GM18520 (cell line): ENCODE data around the gene KIF22.
"Not testable (repeated sequence)": the region's sequence is repeated elsewhere in the genome, so short reads cannot be mapped to it uniquely, and the experiment has no call there.

Experiments used
- ATAC-seq: cut with Tn5 transposase; IDR thresholded peaks from one replicate; pipeline ENCODE4 v1.9.1; 2021; ENCODE audit not compliant: unreplicated experiment

KIF22 gene

DNA sequence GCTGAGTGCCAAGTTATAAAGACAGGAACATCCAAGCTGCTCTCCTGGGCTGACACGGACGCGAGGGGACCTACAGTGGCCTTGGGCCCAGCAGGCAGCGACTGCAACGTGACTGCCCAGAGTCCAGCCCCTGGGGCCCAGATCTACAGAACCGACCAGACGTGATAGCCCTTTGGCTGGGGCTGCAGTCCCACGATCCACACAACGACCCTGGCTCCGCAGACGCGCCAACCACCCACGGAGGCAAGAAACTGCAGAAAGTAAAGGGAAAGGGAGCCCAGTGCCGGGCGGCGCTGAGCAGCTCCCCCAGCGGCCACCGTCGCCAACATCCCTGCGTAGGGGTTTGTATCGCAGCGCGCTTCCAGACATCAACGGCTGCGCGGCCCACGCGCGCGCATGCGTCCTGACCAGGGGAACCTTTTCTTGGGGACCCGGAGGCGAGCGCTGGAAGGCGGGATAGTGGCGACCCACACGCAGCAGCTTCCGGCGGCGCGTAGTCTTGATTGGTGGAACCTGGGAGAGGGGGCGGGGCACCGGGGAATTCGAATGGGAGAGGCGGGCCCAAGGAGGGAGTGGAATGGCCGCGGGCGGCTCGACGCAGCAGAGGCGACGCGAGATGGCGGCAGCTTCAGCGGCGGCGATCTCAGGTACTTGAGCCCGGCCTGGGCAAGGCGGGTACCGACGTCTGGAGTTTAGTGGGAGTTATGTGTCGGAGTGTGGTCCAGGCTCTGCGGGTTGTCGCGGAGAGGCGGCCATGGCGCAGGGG, at the start of gene KIF22:
Gene KIF22, plus strand, starts transcription at position 569 of the 766 bp plus-strand sequence. Its CDS starts 9 bp downstream, at position 578.
- ATAC-seq, result peak; percentile 93

DNA sequence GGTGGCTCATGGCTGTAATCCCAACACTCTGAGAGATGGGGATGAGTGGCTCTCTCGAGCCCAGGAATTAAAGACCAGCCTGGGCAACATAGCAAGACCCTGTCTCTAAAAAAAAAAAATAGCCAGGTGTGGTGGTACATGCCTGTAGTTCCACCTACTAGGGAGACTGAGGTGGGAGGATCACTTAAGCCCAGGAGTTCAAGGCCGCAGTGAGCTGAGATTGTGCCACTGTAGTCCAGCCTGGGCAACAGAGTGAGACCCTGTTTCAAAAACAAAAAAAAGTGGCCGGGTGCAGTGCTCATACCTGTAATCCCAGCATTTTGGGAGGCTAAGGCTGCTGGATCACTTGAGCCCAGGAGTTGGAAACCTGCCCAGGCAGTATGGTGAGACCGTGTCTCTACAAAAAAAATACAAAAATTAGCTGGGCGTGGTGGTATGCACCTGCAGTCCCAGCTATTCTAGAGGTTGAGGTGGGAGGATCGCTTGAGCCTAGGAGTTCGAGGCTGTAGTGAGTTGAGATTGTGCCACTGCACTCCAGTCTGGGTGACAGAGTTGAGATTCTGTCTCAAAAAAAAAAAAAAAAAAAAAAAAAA, 47.8 kb upstream of the KIF22 start:
- no peak for ATAC-seq

DNA sequence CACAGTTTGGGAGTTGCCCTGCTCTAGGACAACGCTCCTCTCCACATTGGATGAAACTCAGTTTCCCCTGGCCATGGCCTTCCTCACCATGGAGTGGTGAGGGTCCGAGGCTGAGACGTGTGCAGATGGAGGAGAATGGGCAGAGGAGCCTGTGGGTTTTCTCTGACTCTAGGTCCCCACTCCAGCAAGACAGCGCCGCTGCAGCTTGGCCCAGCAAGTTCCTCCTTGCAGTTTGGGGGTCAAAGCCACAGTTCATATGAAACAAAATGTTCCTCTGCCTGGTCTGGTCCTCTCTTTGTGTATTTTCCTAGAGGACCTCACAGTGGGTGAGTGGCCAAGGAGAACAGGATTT, 47.1 kb upstream of the KIF22 start:
- ATAC-seq, result no peak

DNA sequence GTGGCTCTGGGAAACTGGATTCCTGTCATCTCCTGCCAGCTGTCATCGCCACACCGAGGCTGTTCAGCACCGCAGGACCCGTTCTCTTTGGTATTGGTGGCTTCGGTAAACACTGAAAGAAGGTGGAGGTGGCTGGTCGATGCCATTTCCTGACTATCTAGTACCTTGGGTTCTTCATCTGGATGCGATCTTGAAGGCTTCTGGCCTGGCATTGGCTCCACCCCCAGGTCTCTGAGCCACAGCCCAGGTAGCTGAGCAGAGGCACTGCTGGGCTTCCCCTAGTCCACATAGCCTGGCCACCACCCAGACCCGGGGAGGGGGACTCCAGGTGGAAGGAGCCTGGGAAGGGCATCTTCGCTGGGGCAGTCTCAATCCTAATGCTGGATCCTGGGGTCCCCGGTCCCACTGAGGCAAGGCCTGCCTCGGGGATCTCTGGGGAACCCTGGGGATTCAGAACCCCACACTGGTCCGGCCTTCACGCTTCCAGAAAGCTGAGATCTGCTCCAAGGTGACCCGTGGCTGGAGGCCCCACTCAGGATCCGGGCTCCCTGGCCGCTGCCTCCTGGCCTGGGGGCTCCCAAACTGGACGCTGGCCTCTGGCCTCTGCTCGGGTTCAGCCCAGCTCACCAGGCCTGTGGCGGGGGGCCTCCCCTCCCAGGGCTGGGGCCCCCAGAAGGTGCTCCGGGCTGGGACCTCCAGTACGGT, 46.6 kb upstream of the KIF22 start:
- ATAC-seq, result no peak

DNA sequence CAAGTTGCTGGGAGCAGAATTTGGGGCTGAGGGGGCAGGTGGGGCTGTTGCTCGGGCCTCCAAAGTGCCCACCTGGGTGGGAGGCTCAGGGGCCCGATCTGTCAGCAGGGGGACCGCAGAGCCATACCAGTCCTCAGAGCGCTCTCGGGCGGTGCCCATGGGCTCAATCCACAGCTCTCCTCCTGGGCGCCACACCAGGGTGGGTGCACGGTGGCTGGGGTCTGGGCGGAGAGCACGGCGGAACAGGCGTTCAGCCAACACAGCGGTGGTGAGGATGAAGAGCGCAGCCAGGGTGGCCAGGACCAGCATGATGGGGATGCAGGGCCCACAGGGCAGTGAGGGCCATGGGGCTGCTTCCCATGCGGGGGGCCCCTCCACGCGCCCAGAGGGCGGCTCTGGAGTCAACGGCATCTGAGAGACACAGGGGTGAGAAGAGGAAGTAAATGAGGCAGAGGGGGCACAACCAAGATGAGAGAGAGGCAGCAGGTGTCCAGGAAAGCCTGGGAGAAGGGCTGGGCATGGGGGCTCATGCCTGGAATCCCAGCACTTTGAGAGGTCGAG, 45.9 kb upstream of the KIF22 start:
- ATAC-seq, result no peak

DNA sequence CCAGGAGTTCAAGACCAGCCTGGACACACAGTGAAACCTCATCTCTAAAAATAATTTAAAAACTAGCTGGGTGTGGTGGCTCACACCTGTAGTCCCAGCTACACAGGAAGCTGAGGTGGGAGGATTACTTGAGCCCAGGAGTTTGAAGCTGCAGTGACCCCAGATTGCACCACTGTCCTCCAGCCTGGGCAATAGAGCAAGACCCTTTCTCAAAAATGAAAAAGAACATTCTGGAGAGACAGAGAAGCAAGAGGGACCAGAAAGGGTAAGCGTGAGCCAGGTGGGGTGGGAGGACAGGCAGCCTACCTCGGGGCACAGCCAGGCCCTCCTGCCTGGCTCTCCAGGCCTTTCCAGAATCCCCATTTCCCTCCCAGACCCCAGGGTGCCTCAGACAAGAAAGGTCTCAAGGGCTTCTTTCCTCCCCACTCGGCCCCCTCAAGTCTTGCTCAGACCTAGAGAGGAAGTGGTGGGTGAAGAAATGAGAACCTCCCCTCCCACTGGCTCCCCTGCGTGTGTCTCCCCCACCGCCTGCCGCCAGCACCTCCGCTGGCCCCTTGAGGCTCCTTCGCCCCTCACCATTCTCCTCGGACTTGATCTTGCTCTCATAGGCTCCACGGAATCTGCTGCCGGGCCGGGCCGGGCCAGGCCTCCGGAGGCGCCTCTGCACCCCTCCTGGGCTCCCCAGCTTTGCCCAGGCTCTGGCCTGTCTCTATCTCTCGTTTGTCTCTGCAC, 45.3 kb upstream of the KIF22 start:
- peak; percentile 5 for ATAC-seq

DNA sequence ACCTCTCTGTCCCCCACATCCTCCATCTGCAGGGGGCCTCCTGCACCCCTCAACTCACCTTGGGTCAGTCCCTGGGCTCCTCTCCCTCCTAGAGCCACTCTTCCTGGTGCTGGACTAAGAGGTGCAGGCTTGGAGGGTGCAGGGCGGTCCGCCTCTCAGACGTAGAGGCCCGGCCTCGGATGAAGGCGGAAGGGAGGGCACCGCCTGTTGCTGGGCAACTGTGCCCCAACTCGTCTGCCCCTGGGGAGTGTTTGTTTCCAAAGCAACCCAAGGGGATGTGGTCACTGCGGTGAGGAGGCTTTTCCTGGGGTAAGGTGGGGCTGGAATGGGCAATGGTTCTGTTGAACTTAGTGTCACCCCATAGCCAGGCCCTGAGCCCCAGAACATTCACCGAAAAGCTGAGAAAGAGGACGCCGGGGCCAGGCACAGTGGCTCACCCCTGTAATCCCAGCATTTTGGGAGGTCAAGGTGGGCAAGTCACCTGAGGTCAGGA, 44.7 kb upstream of the KIF22 start, which contains the start of gene C16orf54:
Gene C16orf54, minus strand, starts transcription at position 138 of the 493 bp plus-strand sequence. CDS start 1,039 bp downstream, outside the sequence.
- peak; percentile 75 for ATAC-seq

DNA sequence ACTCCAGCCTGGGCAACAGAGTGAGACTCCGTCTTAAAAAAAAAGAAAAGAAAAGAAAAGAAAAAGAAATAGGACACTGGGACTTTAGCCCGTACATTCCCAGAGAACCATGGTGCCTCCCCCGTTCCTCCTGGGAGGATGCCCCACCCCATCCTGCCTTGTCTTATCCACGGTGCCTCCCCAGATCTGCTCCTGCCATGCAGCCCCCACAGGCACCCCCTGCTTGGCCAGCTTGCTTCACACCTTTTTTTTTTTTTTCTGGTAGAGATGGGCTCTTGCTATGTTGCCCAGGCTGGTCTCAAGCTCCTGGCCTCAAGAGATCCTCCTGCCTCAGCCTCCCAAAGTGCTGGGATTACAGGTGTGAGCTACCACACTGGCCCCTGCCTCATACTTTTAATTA, 44.0 kb upstream of the KIF22 start:
- not testable (repeated sequence) for ATAC-seq

DNA sequence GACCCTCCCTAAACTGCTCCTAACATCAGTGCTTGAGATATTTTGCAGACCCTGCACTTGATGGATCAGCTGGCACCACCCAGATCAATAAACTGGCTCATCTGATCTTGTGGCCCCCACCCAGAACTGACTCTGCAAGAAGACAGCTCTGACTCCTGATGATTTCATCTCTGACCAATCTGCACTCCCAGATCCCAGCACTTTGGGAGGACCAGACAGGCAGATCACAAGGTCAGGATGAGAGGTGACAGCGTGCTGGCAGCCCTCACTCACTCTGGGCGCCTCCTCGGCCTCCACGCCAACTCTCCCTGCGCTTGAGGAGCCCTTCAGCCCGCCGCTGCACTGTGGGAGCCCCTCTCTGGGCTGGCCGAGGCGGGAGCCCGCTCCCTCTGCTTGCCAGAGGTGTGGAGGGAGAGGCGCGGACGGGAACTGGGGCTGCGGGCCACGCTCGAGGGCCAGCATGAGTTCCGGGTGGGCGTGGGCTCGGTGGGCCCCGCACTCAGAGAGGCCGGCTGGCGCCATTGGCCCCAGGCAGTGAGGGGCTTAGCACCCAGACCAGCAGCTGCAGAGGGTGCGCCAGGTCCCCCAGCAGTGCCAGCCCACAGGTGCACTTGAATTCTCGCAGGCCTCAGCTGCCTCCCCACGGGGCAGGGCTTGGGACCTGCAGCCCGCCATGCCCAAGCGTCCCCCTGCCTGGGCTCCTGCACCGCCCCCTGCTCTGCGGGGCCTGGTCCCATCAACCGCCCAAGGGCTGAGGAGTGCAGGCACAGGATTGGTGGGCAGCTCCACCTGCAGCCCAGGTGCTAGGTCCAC, 42.4 kb upstream of the KIF22 start:
- no peak for ATAC-seq

DNA sequence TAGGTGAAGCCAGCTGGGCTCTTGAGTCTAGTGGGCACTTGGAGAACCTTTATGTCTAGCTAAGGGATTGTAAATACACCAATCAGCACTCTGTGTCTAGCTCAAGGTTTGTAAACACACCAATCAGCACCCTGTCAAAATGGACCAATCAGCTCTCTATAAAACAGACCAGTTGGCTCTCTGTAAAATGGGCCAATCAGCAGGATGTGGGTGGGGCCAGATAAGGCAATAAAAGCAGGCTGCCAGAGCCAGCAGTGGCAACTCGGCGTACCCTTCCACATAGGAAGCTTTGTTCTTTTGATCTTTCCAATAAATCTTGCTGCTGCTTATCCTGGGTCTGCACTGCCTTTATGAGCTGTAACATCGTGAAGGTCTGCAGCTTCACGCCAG, 41.8 kb upstream of the KIF22 start:
- not testable (repeated sequence) for ATAC-seq

DNA sequence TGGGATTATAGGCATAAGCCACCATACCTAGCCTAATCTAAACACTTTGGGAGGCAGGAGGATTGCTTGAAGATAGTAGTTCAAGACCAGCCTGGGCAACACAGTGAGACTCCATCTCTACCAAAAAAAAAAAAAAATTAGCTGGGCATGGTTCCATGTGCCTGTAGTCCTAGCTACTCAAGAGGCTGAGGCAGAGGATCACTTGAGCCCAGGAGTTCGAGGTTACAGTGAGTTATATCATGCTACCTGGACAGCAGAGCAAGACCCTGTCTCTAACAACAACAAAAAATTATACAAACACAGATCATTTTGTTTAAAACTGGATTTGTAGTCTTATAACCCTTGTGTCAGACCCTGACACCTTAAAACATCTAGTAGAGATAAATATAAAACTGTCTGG, 37.0 kb upstream of the KIF22 start:
- ATAC-seq, result no peak

DNA sequence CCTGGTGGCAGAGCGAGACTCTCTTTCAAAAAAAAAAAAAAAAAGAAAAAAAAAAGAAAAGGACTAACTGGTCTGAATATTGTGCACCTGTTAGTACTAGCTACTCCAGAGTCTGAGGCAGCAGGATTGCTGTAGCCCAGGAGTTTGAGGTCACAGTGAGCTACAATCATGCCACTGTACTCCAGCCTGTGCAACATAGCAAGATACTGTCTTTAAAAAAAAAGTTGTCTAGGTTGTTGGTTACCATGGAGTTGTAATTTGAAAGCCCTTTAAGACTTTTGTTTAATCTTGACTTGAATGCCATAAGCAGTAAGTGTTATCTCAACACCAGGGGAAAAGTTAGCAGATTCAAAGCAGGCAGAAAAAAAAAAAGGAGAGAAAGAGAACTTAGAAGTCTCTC, 33.9 kb upstream of the KIF22 start:
- no peak for ATAC-seq

DNA sequence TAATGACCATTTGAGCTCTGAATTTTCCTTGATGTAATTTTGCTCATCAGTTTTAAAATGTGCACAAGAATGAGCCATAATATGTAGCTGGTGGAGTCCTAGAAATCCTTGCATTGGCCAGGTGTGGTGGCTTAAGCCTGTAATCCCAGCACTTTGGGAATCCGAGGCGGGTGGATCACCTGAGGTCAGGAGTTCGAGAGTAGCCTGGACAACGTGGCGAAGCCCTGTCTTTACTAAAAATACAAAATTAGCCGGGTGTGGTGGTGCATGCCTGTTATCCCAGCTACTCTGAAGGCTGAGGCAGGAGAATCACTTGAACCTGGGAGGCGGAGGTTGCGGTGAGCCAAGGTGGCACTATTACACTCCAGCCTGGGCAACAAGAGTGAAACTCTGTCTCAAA, 33.5 kb upstream of the KIF22 start:
- not testable (repeated sequence) for ATAC-seq

DNA sequence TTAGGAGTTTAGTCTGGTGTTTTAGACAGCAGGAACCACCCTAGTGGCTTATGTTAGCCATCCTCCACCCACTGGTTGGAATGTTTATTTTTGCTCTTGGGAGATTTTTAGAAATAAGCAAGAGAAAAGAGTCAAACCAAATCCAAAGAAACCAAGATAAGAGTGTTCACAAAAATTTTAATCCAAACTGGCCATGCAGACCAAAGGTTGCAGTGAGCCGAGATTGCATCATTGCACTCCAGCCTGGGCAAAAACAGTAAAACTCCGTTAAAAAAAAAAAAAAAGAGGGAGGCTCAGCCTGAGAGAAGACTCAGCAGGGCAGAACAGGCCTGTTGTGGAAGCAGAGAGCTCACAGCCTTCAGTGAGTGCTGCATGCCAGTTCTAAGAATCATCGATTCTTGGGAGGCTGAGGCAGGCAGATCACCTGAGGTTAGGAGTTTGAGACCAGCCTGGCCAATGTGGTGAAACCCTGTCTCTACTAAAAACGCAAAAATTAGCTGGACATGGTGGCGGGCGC, 32.5 kb upstream of the KIF22 start:
- no peak for ATAC-seq

DNA sequence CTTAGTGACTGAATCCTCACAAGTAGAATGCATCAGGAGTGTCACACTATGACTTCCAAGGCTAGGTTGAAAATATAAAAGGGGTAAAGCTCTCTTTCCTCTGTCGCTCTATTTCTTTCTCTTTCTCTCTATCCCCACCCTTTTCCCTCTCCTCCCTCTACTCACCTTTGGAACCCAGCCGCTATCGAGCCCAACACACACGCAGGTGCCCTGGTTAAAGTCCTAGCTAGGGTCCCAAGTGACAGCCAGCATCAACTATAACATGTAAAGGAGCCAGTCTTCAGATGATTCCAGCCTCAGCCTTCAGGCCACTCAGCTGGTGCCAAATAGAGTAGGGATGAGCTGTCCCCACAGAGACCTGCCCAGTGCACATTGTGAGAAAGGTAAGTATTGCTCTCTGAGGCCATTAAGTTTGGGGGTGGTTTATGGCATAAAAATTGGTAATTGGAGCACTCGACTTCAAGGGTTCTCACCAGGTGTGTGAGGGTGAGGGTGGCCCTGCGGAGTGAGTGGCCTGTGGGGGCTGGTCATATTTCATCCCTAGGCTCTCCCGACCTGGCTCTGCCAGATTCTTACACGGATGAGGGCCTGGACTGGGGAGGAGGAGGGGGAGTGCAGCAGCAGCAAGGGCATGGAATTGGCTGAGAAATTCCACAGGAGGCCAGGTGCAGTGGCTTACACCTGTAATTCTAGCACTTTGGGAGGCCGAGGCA, 29.8 kb upstream of the KIF22 start:
- no peak for ATAC-seq

DNA sequence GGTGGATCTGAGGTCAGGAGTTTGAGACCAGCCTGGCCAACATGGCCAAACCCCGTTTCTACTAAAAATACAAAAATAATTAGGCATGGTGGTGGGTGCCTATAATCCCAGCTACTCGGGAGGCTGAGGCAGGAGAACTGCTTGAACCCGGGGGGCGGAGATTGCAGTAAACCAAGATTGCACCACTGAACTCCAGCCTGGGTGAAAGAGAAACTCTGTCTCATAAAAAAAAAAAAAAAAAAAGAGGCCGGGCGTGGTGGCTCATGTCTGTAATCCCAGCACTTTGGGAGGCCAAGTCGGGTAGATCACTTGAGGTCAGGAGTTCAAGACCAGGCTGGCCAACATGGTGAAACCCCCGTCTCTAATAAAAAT, 29.3 kb upstream of the KIF22 start:
- ATAC-seq, result not testable (repeated sequence)

DNA sequence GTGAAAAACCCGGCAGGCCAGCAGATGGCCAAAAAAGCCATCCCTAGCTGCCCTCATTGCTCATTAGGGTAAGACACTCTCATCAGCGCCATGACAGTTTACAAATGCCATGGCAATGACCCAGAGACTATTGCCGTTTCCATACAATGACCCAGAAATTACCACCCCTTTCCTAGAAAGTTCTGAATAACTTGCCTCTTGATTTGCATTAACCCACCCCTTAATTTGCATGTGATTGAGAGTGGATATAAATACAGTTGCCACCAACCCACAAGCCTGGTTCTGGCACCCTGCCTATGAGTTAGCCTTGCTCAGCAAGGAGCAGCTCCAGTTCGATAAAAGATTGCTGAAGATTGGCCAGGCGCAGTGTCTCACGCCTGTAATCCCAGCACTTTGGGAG, 28.7 kb upstream of the KIF22 start:
- ATAC-seq, result no peak

DNA sequence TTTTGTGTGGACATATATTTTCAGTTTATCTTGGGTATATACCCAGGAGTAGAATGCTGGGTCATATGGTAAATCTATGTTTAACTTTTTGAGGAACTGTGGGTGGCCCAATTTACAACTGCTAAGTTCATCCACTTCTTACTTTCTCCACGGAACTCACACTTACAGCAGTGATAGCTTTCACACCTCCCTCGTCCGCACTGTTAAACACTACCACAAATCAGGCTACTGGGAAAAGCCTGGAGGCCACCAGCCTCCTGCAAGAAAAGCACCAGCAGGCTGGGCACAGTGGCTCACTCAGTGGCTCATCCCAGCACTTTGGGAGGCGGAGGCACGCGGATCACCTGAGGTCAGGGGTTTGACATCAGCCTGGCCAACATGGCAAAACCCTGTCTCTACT, 27.2 kb upstream of the KIF22 start:
- no peak for ATAC-seq
